ENCODE results near the gene ENPP6.
A peak's percentile ranks its signal among the peaks of the same experiment; 100 is the strongest.
"Not testable (repeated sequence)": the region's sequence is repeated elsewhere in the genome, so short reads cannot be mapped to it uniquely, and the experiment has no call there.

The ENPP6 gene

DNA sequence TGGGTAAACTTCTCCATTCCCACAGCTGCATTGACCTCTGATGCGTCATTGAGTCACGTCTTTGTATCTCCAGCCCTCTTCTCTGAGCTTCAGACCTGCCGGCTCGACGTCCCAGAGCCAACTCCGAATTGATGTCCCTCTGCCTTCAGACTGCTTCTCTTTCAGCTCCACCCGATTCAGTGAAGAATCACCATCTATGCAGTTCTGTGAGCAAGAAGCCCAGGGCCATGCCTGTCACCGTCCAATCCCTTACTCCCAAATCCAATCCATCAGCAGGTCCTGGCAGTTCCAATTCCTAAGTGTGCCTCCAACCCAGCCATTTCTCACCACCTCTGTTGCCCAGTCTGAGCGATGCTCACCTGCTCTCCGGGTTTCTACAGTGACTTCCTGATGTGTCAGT is 70.7 kb downstream of the ENPP6 start:
- no peak for DNase-seq

DNA sequence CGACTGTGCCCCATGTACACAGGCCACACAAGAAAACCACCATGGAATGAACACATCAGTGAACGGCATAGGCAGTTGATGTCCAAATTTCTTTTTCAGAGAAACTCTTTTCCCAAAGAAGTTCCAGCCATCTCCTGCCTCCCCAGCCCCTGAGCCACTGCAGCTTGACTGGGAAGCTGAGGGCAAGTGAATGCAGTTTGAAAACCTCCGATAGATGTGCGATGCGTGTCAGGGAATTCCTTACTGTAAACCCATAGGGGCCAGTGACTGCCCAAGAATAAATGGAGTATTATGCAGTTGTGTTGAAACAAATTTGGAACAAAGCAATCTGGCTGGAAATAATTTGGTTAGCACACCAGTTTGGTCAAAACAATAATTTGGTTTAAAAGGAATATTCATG is 72.1 kb downstream of the ENPP6 start:
- DNase-seq: no peak

GRCh38 chr4:184143770-184144564 is 73.7 kb downstream of the ENPP6 start:
- peak in 1 of 2 experiments; percentile 2 for DNase-seq

DNA sequence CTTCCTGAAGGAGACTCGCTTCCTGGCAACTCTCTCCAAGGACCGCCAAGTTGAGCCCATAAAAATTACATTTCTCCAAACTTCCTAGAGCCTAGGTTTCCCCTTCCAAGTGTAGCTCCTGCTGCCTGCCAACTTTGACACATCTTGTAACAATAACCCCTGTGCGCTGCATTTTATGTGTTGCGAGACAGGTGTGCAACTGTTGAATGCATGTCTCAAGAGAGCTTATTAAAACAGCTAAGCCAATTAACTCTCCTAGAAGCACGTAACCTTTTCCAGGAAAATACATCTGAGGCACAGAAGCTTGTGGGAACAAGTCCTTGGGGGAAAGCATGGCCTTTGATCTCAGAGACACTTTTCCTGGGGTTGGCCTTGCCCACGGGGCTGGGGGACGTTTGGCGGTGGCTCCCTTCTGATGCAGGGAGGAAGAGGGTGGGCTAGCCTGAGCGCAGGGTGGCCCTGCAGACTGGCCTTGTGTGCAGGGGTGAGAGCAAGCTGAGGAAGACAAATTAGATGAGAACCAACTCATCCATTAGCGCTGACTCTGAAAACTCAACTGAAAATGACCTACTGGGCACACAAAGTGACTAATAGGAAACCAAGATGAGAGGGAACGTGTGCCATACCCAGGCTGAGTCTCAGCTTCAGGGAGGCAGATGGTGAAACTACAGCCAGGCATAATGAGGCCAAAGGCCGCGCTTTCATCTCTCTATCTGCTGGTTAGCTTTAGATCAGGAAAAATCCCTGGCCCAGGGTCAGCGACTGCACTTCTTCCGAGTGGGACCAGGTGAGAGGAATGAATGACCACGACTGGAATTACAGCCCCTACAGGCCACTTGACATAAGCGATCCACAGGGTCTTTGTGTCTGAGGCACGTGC is 75.3 kb downstream of the ENPP6 start:
- DNase-seq: no peak

GRCh38 chr4:184140901-184141300 is 76.8 kb downstream of the ENPP6 start:
- not testable (repeated sequence) for DNase-seq

DNA sequence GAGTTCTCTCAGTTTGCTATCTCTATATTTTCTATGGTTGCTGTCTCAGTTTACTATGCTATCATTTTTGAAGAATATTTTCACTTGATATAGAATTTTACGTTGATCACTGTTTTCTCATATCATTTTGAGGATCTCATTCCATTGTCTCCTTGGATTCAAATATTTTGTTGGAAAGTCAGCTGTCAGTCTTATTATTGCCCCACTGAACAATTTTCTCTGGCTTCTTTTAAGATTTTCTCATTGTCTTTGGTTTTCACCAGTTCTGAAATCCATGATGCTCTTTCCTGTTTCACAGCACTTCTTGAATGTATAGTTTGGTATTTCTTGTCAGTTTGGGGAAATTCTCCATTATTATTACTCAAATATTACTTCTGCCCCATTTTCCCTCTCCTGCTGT is 81.1 kb downstream of the ENPP6 start:
- no peak for DNase-seq

GRCh38 chr4:184126800-184127199 is 90.9 kb downstream of the ENPP6 start:
- no peak for DNase-seq

DNA sequence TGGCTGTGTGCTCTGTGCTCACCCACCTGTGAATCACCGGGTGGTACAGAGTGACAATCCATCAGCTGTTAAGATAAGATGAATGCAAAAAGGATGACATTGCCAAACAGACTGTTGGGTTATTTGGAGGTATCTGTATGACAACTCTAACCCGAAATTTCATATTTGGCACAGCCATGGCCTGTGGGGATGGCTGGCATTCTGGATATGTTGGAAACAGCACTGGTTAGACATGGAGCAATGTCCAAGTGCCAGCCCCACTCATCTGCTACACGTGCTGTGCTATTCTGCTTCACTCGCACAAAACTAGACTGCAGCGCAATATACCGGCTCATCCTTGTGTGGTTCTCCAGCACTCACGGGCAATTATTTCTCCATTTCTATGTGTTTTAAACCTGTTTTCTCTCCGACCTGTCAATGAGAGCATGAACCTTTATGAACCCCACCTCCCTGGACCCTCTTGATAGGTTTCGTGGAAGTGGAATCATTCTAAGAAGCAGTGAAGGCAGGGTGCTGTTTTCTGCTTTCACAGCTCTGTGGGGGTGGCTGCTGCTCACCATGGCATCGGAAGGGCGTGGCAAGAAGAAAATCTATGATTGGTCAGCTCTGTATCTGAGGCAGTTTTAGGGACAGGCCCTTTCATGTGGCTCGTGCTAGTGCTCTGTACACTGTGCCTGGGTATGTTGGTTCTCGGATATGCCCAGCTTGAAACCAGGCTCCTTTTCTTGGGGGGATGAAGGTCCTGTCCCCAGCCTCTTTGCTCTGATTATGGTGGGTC is 94.9 kb downstream of the ENPP6 start:
- DNase-seq: no peak

DNA sequence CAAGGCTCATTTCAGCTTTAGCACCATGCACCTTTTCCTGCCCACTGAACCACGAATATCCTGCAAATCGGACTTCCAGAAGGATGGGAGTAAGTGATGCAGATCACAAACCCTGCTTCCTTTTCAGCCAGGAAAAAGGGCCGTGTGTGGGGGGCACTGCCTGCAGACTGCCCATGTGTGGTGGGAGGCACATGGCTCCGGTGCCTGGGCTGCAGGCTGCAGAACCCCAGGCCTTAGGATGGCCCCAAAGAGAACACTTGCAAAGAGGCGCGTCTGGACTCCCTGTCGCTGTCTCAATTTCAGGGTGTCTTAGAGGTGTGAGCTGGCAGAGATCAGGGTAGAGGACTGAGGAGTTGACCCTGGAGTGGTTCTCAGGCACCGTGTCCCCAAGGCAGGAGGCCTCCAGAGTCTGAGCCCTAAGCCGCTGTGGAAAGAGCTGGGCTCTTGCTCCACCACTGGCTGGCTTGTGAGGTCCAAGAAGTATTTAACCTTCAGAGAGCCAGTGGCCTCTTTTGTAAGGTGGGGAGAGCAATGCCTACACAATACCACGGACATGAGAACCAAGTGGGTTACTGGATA is 97.0 kb downstream of the ENPP6 start:
- DNase-seq: no peak

DNA sequence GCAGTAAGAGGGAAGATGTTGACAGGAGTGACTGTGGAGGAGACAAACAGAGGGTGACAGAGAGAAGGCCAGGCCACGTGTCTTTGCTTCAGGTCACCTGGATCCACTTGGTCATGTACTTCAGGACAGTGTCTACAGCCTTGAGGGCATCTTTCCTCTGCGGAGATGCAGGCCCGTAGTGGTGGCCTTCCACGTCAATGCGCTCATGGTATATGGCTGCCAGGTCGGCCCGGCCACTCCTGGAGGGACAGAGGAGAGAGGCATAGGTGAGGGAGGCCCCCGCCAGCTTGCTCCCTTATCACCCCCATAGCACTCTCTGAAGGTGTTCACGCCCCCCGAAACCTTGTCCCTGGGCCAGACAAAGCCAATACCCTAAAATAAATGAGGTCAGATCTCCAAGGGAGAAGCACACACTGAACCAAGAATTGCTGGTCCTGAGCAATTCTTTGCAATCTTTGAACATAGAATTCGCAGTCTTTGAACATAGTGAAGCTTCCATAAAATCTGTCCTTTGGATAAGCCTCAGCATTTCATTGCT is 99.9 kb downstream of the ENPP6 start:
- no peak for DNase-seq

DNA sequence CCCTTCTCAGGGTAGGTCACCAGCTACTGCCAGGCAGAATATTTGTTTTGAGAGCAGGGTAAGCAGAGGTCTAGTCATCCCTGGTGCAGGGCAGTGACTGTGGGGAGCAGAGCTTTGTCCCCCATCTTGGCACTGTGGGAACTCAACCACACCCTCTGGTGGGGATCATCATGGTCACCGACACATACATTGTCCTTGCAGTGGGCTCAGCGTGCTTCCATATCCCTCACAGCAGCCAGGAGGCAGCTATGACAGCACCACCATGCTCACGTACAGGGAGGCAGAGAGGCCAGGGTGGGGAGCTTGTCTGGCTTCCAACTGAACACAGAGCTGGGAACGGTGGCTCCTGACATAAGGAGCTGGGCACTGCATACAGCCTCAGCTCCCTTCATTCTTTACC is 102.3 kb downstream of the ENPP6 start:
- no peak for DNase-seq

DNA sequence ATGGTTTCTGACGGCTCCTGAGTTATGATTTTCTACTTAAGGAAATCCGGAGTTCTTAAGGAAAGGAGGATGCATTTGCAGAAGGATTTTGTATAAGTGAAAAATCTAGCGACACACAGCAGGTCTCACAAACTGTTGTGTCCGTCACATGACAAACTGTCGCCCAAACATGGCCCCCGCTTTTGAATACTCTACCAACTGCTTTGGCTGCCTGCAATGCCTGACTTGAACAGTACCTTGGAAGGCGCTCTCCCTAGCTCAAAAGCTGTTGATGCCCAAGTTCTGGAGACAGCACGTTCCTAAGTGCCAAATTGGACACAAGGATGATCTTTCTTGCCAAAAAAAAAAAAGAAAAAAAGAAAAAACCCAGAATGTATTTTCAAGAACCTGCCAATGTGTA is 103.2 kb downstream of the ENPP6 start:
- peak in 1 of 2 experiments; percentile 2 for DNase-seq

DNA sequence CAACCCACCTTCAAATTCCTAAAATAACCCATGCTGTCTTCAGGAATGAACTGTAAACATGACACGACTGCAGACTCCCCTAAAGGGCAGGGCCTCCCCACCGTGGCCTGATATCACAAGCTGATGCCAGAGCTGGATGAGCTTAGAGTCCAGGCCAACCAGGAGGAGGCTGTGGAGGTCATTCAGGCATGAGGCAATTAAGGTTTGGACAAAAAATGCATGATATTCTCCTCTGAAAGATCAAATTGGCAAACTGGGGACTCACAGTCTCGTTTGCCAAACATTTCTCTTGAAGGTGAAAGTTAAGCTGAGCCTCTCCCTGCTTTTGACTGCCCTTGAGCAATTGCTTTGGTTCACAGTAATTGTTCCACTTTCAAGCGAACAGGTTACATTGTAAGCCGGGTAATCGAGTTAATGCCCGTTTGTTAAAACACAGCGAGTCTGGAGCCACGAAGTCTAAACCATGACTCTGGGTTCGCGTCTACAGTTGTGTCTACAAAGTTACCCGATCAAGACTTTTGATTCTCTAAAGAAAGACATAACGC is 105.6 kb downstream of the ENPP6 start:
- DNase-seq: no peak

- no peak for DNase-seq
Measured at GRCh38 chr4:184111233-184111832, 106.3 kb downstream of the ENPP6 start.

- DNase-seq: no peak
Measured at GRCh38 chr4:184110452-184111224, 107.0 kb downstream of the ENPP6 start.

DNA sequence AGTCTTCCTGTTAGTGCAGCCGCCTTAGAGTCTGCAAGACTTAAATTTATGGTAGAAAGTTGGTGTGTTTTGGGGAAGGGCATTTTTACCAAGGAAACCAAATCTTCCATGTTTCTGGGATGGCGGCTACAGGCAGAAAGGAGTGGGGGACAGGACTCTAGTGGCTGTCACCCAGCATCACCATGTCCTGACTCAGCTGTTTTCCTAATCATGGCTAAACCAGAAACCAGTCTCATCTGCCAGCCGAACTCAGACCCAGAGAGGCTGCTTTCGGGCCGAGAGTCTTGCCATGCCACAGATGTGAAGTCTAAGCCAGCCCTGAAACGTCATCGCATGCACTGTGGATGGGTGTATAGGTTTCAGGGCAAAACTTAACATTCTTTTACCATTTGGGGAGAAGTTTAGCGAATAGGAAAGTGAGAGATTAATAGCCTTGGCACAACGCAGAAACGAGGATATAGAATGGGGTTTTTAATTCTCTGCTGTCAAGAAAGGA is 109.6 kb downstream of the ENPP6 start:
- DNase-seq: no peak

- DNase-seq: no peak
Measured at GRCh38 chr4:184104419-184105101, 113.1 kb downstream of the ENPP6 start.

GRCh38 chr4:184103527-184104264 is 114.0 kb downstream of the ENPP6 start:
- DNase-seq: no peak

- no peak for DNase-seq
Measured at GRCh38 chr4:184102927-184103326, 114.7 kb downstream of the ENPP6 start.

- no peak for DNase-seq
Measured at GRCh38 chr4:184102488-184102887, 115.2 kb downstream of the ENPP6 start.

All from NCI-H526 (cell line).